ENCODE measurements around the gene FRAT1.

DNA sequence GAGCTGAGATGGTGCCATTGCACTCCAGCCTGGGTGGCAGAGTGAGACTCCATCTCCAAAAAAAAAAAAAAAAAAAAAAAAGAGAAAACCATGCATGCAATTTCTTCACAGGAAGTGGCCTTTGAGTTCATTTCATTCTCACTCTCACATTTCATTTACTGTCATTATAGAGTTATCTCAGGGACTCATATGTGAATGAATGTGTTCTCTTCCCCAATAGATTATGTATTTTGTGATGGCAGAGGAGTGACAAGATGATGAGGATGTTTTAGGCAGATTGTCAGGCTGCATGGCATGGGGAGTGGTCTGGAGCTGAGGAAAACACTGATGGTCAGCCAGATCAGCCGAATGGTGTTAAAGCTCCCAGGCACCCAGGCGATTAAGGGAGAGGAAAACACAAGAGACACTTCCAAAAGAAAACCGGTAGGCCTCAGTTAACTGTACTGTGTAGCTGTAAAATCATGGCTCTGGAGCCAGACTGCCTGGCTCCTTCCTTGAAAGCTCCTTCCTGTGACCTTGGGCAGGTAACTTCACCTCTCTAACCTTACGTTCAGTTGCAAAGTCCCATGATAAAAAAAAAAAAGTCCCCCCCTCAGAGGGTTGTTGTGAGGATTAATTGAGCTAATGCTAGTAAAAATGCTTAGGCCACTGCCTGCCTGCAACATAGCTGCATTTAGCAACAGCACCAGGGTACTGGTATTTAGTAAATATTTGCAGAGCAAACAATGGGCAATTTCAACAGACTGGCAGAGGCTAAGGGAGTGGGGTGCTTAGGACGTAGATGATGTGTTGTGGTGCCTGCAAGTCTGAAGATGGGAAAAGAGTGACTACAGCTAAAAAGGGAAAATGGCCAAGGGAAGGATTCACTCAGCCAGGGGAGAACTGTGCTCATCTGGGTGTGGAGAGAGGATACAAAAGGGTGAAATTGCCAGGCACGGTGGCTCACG lies 8.6 kb downstream of the FRAT1 start:
- no peak for TF ChIP-seq POLR2A (IDR thresholded peaks at IDR 0.05)
- TF ChIP-seq, protein P1, sequence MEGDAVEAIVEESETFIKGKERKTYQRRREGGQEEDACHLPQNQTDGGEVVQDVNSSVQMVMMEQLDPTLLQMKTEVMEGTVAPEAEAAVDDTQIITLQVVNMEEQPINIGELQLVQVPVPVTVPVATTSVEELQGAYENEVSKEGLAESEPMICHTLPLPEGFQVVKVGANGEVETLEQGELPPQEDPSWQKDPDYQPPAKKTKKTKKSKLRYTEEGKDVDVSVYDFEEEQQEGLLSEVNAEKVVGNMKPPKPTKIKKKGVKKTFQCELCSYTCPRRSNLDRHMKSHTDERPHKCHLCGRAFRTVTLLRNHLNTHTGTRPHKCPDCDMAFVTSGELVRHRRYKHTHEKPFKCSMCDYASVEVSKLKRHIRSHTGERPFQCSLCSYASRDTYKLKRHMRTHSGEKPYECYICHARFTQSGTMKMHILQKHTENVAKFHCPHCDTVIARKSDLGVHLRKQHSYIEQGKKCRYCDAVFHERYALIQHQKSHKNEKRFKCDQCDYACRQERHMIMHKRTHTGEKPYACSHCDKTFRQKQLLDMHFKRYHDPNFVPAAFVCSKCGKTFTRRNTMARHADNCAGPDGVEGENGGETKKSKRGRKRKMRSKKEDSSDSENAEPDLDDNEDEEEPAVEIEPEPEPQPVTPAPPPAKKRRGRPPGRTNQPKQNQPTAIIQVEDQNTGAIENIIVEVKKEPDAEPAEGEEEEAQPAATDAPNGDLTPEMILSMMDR (IDR thresholded peaks at IDR 0.05 in 8 of 11, conservative IDR thresholded peaks at IDR 0.05 in 3 of 11), result no peak
- no peak for TF ChIP-seq POLR2AphosphoS5 (IDR thresholded peaks at IDR 0.05)

Measured in spleen (tissue), 7 donors.